MCF 10A (cell line): Measurements from ENCODE around the gene USHBP1. TPM values are rescaled to one million over a fixed set of nuclear protein-coding genes. Genes with fewer than 3 reads are reported as not detected.

Experiments
- BruUV-seq: library from RNA; stranded (reverse); fragments of 400-500 nt; replicated peaks from 2 replicates; lab custom pipeline; 2021; lab: Mats Ljungman, UMichigan
- CTCF ChIA-PET: fragments of 300-600 bp; sonication (Branson Sonifier 250); formaldehyde crosslinking; extraction: SDS; loops from one replicate; lab custom pipeline; 2021; ENCODE audit warnings: antibody characterized with exemption, inconsistent platforms; lab: Yijun Ruan, JAX
- POLR2A ChIA-PET: fragments of 300-600, 350-650 bp; sonication (Branson Sonifier 250); formaldehyde crosslinking; extraction: SDS; loops from one replicate; lab custom pipeline; 2020; ENCODE audit warnings: antibody characterized with exemption, inconsistent platforms; lab: Yijun Ruan, JAX
- DNase-seq: peaks from one replicate; pipeline ENCODE4 v3.0.0-alpha.2; 2018; ENCODE audit not compliant: unreplicated experiment
- H3K27ac Mint-ChIP-seq: one replicate; pipeline ENCODE4 v1.8.0; 2022; ENCODE audit warnings: mild to moderate bottlenecking, low read depth, mixed read lengths; ENCODE audit not compliant: unreplicated experiment
- H3K27me3 Mint-ChIP-seq: one replicate; pipeline ENCODE4 v1.8.0; 2022; ENCODE audit warnings: mixed read lengths; ENCODE audit not compliant: insufficient read depth, unreplicated experiment
- H3K36me3 Mint-ChIP-seq: one replicate; pipeline ENCODE4 v1.8.0; 2022; ENCODE audit warnings: mild to moderate bottlenecking, moderate library complexity, mixed read lengths; ENCODE audit not compliant: insufficient read depth, unreplicated experiment
- H3K4me1 Mint-ChIP-seq: one replicate; pipeline ENCODE4 v1.8.0; 2022; ENCODE audit warnings: mixed read lengths; ENCODE audit not compliant: insufficient read depth, unreplicated experiment
- H3K4me3 Mint-ChIP-seq: one replicate; pipeline ENCODE4 v1.8.0; 2022; ENCODE audit warnings: mild to moderate bottlenecking, moderate library complexity, mixed read lengths; ENCODE audit not compliant: unreplicated experiment
- H3K9me3 Mint-ChIP-seq: one replicate; pipeline ENCODE4 v1.8.0; 2022; ENCODE audit warnings: mixed read lengths; ENCODE audit not compliant: unreplicated experiment
- CTCF ChIP-seq: fragments of 200-600 bp; IDR thresholded peaks from one replicate; pipeline ENCODE4 v1.8.0; 2022; ENCODE audit warnings: antibody characterized with exemption, mild to moderate bottlenecking; ENCODE audit not compliant: unreplicated experiment
- intact Hi-C: fragments of 100-400 bp; cut with micrococcal nuclease; formaldehyde crosslinking; loops from 2 replicates; pipeline ENCODE4 v1.14.1; 2022
- total RNA-seq: library from RNA; stranded (reverse); gene quantifications from 2 replicates; pipeline ENCODE4 v1.2.3, GENCODE V29; 2022

USHBP1 gene
- total RNA-seq, 1 experiment from 2014 or later = not detected

GRCh38 chr19:17215127-17215971 is 49.2 kb downstream of the USHBP1 start, which contains the start of gene USE1:
TSS of gene USE1 (plus strand) at chr19:17215357. CDS start at chr19:17215406, 49 bp downstream.
- ChIA-PET POLR2A (interaction anchor here (0.6 to 2.7 kb wide), 20 partner anchors 8 to 1835 kb away, joined by 3 to 36 read pairs (median 4); partner anchors contain the start of genes AKAP8, BABAM1, DDA1 and MRPL34), CTCF (interaction anchor here (0.5 to 1.1 kb wide), 7 partner anchors 11 to 1107 kb away, joined by 3 to 4 read pairs (median 3); partner anchors contain the start of genes HAUS8, MYO9B and OCEL1)
- Mint-ChIP-seq H3K36me3 (peaks cover 50% of the 10 kb centered on the region), H3K9me3 (no peaks in the 10 kb centered on the region), H3K4me3 (peak within 1 kb of the TSS; percentile 80), H3K27ac (peak within 1 kb of the TSS; percentile 98), H3K4me1 (no peaks in the 10 kb centered on the region), H3K27me3 (no peaks in the 10 kb centered on the region)
- intact Hi-C loops = no loop called here
- TF ChIP-seq CTCF = no peak
- DNase-seq = peak; percentile 95
- no TSS peak for BruUV-seq

GRCh38 chr19:17214508-17215126 is 49.9 kb downstream of the USHBP1 start:
- POLR2A ChIA-PET = interaction anchor here (0.5 to 2.7 kb wide), 16 partner anchors 11 to 1835 kb away, joined by 3 to 36 read pairs (median 4); partner anchors contain the start of genes AKAP8, BABAM1, DDA1 and MYO9B
- Mint-ChIP-seq H3K27ac (peak overlapping the region; percentile 98), H3K4me3 (peak overlapping the region; percentile 80), H3K4me1 (no peaks in the 10 kb centered on the region), H3K27me3 (no peaks in the 10 kb centered on the region), H3K9me3 (no peaks in the 10 kb centered on the region), H3K36me3 (peaks cover 47% of the 10 kb centered on the region)
- CTCF ChIA-PET = interaction anchor here (0.5 to 1.1 kb wide), 5 partner anchors 12 to 163 kb away, joined by 3 to 4 read pairs (median 3); partner anchors contain the start of gene OCEL1
- intact Hi-C loops = no loop called here
- TSS peak; percentile 91 for BruUV-seq
- no peak for DNase-seq
- TF ChIP-seq CTCF = no peak

- H3K9me3 Mint-ChIP-seq = no peaks in the 10 kb centered on the region
- ChIA-PET CTCF (no interaction called here), POLR2A (interaction anchor here (0.6 kb wide), 1 partner anchor 105 kb away, joined by 3 read pairs; no protein-coding TSS in a partner anchor)
- no peak for DNase-seq
- H3K27me3 Mint-ChIP-seq = no peaks in the 10 kb centered on the region
- peaks cover 45% of the 10 kb centered on the region for H3K36me3 Mint-ChIP-seq
- TF ChIP-seq CTCF = no peak
- intact Hi-C loops = no loop called here
- no peak overlapping the region for H3K27ac Mint-ChIP-seq
- H3K4me3 Mint-ChIP-seq = no peak overlapping the region
- no TSS peak for BruUV-seq
- peaks cover 4% of the 10 kb centered on the region for H3K4me1 Mint-ChIP-seq
Measured at GRCh38 chr19:17213334-17213733, 51.2 kb downstream of the USHBP1 start.
